ENCODE measurements around the gene RPP25. TPM values are rescaled to one million over a fixed set of nuclear protein-coding genes. Genes with fewer than 3 reads are reported as not detected.
A peak's percentile ranks its signal among the peaks of the same experiment; 100 is the strongest.

The RPP25 gene
- total and polyA plus RNA-seq, 2 of the 13 experiments (the other 11 are each of a cell fraction or from before 2014, with no cell fraction given): 0.05 to 0.11 TPM

- TF ChIP-seq DZIP1 (CRISPR knock-in tag; IDR thresholded peaks at IDR 0.05) (no peak), ZNF224 (CRISPR knock-in tag; IDR thresholded peaks at IDR 0.05) (no peak), HDAC2 (CRISPR knock-in tag; IDR thresholded peaks at IDR 0.05) (no peak), NFATC3 (CRISPR knock-in tag; IDR thresholded peaks at IDR 0.05) (no peak), SP140L (CRISPR knock-in tag; IDR thresholded peaks at IDR 0.05; ENCODE audit: borderline replicate concordance) (no peak), ZNF354B (CRISPR knock-in tag; IDR thresholded peaks at IDR 0.05) (no peak), ZNF10 (CRISPR knock-in tag; IDR thresholded peaks at IDR 0.05; ENCODE audit: borderline replicate concordance, low read depth) (no peak), ETS1 (CRISPR knock-in tag; IDR thresholded peaks at IDR 0.05) (no peak), NFIC (IDR thresholded peaks at IDR 0.05; ENCODE audit: low read length) (no peak), CEBPG (CRISPR knock-in tag; IDR thresholded peaks at IDR 0.05) (peak; percentile 87), ZBTB25 (CRISPR knock-in tag; IDR thresholded peaks at IDR 0.05) (0 out of 2 replicates have a peak, but pooled peaks have one; percentile 40), ZNF121 (CRISPR knock-in tag; IDR thresholded peaks at IDR 0.05) (no peak), AFF4 (CRISPR knock-in tag; IDR thresholded peaks at IDR 0.05) (no peak), ADNP (CRISPR knock-in tag; IDR thresholded peaks at IDR 0.05) (no peak), SIX1 (CRISPR knock-in tag; IDR thresholded peaks at IDR 0.05; ENCODE audit: borderline replicate concordance) (no peak), HNRNPLL (IDR thresholded peaks at IDR 0.05; ENCODE audit: low read depth, low read length, poor library complexity, severe bottlenecking) (peak; percentile 71), ZNF513 (CRISPR knock-in tag; conservative IDR thresholded peaks at IDR 0.05) (peak; percentile 59; the same call in 1 of the 2 replicates)
These were observed 50.0 kb downstream of the RPP25 start, which contains the start of gene FAM219B (continued) for GRCh38 chr15:74906450-74907162.

All from HepG2 (cell line).